Right cardiac atrium (tissue), 5 donors: ENCODE results near the gene PRMT5. TPM values are rescaled to one million over a fixed set of nuclear protein-coding genes. Genes with fewer than 3 reads are reported as not detected.

Experiments
- ATAC-seq, 2 donors: fragments of 200-7000 bp; cut with Tn5 transposase; one replicate each; pipeline versions ENCODE4 v1.8.0 to v1.9.1; 2020; ENCODE audit warnings: moderate library complexity in 2 of 2, mild to moderate bottlenecking in 1 of 2
- DNase-seq, 3 donors: peaks; one replicate each; pipeline ENCODE4 v3.0.0-alpha.2; 2020
- H3K27ac ChIP-seq: one replicate; pipeline ENCODE4 v1.5.1; 2013; ENCODE audit warnings: mild to moderate bottlenecking, low read length, control low read depth, moderate library complexity
- H3K27me3 ChIP-seq: one replicate; pipeline ENCODE4 v1.6.1; 2013; ENCODE audit not compliant: control insufficient read depth, insufficient read depth
- H3K4me1 ChIP-seq: one replicate; pipeline ENCODE4 v1.6.1; 2013; ENCODE audit warnings: low read length; ENCODE audit not compliant: control insufficient read depth, insufficient read depth
- H3K4me3 ChIP-seq: one replicate; pipeline ENCODE4 v1.5.1; 2013; ENCODE audit warnings: low read length, control low read depth
- H3K9me3 ChIP-seq: one replicate; pipeline ENCODE4 v1.6.1; 2013; ENCODE audit warnings: low read length; ENCODE audit not compliant: control insufficient read depth
- WGBS: extraction: QIAGEN DNeasy Blood & Tissue Kit; methylation state at CpG from one replicate; pipeline ENCODE4 v1.1.7; 2013; 5-methylcytosine and 5-hydroxymethylcytosine counted together
- intact Hi-C, 4 donors: fragments of 100-400 bp; cut with DNase I; formaldehyde crosslinking; loops; one replicate each; pipeline versions ENCODE4 v1.11.0 to v1.14.0; 2022 to 2023
- polyA plus RNA-seq: library from polyadenylated mRNA; stranded (reverse); fragments of 200-250 nt; gene quantifications from one replicate; pipeline ENCODE4 v1.2.3, GENCODE V29; 2013
- total RNA-seq, 4 donors: library from RNA; stranded (reverse); fragmentation: NEBNext Ultra II Directional; extraction: Animal tissue kit (Norgen Biotek cat#: 25700); gene quantifications; one replicate each; pipeline ENCODE4 v1.2.1, GENCODE V29; 2021
- donor health status: healthy with polysubstance abuse.
- donor health status: DM: no; HTN: yes; CAD: no.
- donor health status: DM: no; HTN: no; CAD: no.
- donor health status: DM: no; HTN: yes; CAD: no; lungs with severe emphysema.
- donor health status: DM: yes; HTN: yes; CAD: no.

The PRMT5 gene
- total and polyA plus RNA-seq, 5 donors: 22.0 to 52.1 (median 47.2) TPM

DNA sequence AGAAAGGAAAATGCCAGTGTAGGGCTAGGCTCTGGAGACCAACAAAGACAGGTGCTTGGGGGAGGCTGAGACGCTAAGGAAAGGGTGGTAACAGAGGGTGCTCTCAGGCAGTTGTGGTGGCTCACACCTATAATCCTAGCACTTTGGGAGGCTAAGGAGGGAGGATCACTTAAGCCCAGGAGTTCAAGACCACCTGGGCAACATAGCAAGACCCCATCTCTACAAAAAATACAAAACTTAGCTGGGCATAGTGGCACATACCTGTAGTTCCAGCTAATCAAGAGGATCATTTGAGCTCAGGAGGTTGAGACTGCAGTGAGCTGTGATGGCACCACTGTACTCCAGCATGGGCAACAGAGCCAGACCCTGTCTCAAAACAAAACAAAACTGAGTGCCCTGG is 33.8 kb downstream of the PRMT5 start:
- no peak overlapping the region for H3K4me3 ChIP-seq
- intact Hi-C loops: no loop called here

DNA sequence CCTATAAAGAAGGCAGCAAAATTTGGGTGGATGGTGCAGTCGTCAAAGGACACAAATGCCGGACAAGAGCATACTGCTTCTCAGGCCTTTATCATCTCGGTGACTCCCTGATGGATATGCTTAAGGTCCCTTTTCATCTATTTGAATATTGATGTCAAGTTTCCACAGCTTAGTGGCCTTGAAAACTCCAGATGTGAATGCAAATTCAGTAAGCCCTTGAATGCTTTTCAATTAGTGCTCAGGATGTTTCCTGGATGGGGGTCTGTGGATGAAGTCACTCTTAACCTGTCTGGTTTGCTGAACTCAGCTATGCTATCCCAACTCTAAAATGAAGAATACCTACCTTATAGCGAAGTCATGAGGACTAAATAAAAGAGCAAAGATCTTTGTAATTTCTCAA is 35.5 kb downstream of the PRMT5 start:
- ATAC-seq (no peak), DNase-seq (no peak)
- H3K4me3 ChIP-seq: no peak overlapping the region
- intact Hi-C loops: no loop called here
- H3K27me3 ChIP-seq: no peaks in the 10 kb centered on the region
- WGBS: 90% methylated on average over 4 of the region's 4 CpGs
- H3K9me3 ChIP-seq: no peaks in the 10 kb centered on the region
- no peak overlapping the region for H3K27ac ChIP-seq
- H3K4me1 ChIP-seq: no peaks in the 10 kb centered on the region

More for the DNA sequence above, 33.8 kb downstream of the PRMT5 start:
- no peaks in the 10 kb centered on the region for H3K27me3 ChIP-seq
- H3K9me3 ChIP-seq: no peaks in the 10 kb centered on the region
- no peak overlapping the region for H3K27ac ChIP-seq
- ATAC-seq (no peak), DNase-seq (no peak)
- H3K4me1 ChIP-seq: no peaks in the 10 kb centered on the region
- WGBS: 95% methylated on average over 1 of the region's 1 CpG

DNA sequence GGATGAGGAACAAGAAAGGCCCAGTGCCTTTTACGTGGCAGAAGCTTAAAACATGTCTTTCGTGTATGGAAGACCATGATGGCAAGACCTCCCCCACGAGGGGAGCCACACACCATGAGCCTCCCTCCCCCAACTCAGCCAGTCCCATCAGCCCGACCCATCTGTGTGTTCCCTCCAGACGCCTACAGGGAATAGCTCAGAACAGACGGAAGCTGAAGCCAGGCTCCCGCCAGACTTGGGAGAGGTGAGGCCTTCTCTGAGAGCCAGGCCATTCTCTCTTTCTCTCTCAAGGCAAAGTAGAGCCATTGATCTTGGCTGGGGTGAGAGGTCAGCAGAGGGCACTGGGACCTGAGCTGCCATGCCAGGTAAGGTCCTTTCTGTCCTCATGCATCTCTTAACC is 36.7 kb downstream of the PRMT5 start:
- DNase-seq: no peak
- Histone ChIP-seq H3K27me3 (no peaks in the 10 kb centered on the region), H3K9me3 (no peaks in the 10 kb centered on the region), H3K4me3 (no peak overlapping the region), H3K4me1 (no peaks in the 10 kb centered on the region), H3K27ac (no peak overlapping the region)
- WGBS: 79% methylated on average over 7 of the region's 7 CpGs
- ATAC-seq: no peak
- intact Hi-C loops: no loop called here

DNA sequence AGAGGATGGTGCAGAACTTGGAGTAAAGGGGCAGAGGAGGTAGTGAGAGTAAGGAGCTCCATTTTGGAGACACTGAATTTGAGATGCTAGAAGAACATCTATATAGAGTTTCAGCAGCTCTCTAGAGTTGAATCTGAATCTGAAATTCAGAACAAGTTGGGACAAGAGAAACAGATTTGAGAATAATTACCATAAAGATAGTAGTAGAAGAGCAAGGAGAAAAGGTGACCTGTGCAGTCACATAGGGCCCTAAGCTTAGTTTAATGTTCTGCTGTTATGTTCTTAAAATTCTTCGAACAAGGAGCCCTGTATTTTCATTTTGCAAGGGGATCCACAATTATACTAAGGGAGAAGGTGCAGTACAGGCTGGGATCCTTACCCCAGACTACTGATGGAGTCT is 38.8 kb downstream of the PRMT5 start:
- Histone ChIP-seq H3K4me3 (no peak overlapping the region), H3K27ac (no peak overlapping the region), H3K4me1 (no peaks in the 10 kb centered on the region), H3K9me3 (no peaks in the 10 kb centered on the region), H3K27me3 (no peaks in the 10 kb centered on the region)
- DNase-seq (no peak), ATAC-seq (no peak)
- 89% methylated on average over 1 of the region's 1 CpG for WGBS
- intact Hi-C loops: no loop called here

DNA sequence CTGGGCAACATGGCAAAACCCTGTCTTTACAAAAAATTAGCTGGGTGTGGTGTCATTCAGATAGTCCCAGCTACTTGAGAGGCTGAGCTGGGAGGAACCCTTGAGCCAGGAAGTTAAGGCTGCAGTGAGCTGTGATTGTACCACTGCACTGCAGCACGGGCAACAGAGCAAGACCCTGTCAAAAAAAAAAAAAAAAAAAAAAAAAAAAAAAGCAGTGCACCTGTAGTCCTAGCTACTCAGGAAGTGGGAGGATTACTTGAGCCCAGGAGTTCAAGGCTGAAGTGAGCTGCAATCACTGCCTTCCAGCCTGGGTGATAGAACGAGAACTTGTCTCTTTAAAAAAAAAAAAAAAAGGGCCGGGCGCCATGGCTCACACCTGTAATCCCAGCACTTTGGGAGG is 40.5 kb downstream of the PRMT5 start:
- Histone ChIP-seq H3K27me3 (no peaks in the 10 kb centered on the region), H3K27ac (no peak overlapping the region), H3K4me3 (no peak overlapping the region), H3K9me3 (no peaks in the 10 kb centered on the region), H3K4me1 (no peaks in the 10 kb centered on the region)
- DNase-seq (no peak), ATAC-seq (no peak)
- 92% methylated on average over 4 of the region's 4 CpGs for WGBS
- intact Hi-C loops: no loop called here

DNA sequence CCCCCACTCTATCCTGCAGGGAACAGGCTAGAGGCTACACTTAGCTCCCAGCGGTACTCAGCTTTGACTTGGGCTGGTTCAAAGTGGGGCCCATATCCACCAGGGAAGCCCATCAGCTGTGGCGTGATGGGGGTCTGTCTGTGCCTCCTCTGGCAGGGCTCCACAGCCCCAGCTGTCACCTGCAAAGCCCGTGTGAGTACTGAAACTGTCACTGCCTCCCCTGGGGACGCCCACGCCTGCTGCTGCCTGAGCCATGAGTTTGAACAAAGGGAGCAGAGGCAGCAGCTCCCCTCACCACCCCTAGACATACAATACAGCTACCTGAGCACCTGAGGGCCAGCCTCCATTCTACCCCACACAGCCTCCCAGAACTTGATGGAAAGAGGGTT is 41.2 kb downstream of the PRMT5 start:
- no peak overlapping the region for H3K27ac ChIP-seq
- H3K4me3 ChIP-seq: no peak overlapping the region
- intact Hi-C loops: no loop called here
- no peaks in the 10 kb centered on the region for H3K27me3 ChIP-seq
- no peaks in the 10 kb centered on the region for H3K4me1 ChIP-seq
- peak in 1 of 3 donors; percentile 63 for DNase-seq
- H3K9me3 ChIP-seq: no peaks in the 10 kb centered on the region
- WGBS: 81% methylated on average over 5 of the region's 5 CpGs
- no peak for ATAC-seq

DNA sequence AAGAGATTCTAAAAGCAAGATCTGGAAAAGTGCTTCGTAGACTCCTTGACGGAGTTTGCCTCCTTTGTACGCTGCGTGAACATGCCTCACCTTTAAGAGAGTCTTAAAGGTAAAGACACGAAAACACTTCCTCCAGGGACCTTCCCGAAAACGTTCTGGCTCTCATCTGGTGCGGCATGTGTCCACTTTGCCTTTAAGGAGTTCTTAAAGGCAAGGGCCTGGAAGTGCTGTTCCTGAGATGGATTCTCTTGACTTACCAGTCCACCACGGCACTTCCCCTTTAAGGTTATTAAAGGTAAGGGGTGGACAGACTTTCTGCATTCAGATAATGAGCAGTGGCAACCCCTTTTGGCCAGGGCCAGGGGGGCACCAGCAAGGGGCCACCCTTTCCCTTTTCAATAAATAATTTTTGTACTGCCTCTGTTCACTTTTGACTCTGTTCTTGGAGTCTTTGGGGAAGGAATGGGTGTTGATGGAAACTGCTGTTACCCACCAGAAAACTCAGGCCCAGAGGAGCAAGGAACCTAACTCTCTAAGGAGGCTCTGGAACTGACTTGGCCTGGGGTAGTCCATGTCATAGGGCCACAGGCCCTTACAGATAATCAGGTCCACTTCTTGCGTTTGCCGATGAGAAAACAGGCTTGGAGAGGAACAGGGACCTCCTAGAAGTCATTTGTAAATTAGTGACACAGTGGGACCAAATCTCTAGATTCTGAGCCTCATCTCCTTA is 41.8 kb downstream of the PRMT5 start:
- no peaks in the 10 kb centered on the region for H3K27me3 ChIP-seq
- H3K9me3 ChIP-seq: no peaks in the 10 kb centered on the region
- WGBS: 25% methylated on average over 11 of the region's 11 CpGs
- peak overlapping the region; percentile 58 for H3K4me3 ChIP-seq
- intact Hi-C loops: no loop called here
- H3K4me1 ChIP-seq: no peaks in the 10 kb centered on the region
- ATAC-seq: peak; percentile 48 to 71
- H3K27ac ChIP-seq: no peak overlapping the region
- DNase-seq: no peak

DNA sequence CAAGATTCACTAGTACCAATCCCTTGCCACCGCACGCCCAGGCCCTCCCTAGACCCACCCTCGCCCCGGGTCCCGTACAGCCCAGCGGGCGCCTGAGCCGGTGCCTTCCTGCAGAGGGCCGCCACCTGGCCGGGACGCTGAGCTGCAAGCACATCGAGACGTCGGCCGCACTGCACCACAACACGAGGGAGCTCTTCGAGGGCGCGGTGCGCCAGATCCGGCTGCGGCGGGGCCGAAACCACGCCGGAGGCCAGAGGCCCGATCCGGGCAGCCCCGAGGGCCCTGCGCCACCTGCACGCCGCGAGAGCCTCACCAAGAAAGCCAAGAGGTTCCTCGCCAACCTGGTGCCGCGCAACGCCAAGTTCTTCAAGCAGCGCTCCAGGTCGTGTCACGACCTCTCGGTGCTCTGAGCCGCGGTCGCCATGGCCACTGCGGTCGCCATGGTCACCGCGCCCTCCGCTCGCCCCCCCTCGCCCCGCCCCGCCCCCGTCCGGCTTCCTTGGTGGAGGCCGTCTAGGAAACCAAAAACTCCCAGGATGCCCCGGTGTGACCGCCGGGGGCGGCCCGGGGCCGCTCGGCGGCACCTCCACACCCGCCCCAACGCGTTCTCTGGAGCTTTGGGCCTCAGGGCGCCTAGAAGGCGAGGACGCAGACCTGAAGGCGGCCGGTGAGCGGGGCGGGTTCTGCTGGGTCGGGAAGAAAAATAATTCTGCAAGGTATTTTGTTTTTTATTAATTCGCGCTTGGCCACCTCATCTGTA is 42.5 kb downstream of the PRMT5 start:
- H3K27ac ChIP-seq: no peak overlapping the region
- 4% methylated on average over 77 of the region's 77 CpGs for WGBS
- H3K27me3 ChIP-seq: no peaks in the 10 kb centered on the region
- no peaks in the 10 kb centered on the region for H3K9me3 ChIP-seq
- no peaks in the 10 kb centered on the region for H3K4me1 ChIP-seq
- H3K4me3 ChIP-seq: peak overlapping the region; percentile 58
- intact Hi-C loops: no loop called here
- peak; percentile 65 to 89 (median 84) for DNase-seq
- ATAC-seq: peak; percentile 82 to 85

DNA sequence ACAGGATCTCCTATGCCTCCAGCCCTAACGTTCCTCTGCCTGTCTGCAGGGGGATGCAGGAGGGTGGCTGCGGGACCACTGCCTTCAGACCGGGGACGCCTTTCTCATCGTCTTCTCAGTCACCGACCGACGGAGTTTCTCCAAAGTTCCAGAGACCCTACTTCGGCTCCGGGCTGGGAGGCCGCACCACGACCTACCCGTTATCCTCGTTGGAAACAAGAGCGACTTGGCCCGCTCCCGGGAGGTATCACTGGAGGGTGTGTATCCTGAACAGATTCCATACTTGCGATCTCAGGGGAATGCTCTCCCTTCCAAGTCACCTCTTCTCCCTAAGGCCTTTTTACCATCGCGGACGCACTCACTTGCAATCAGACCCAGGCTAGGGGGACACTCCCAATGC is 43.2 kb downstream of the PRMT5 start:
- H3K27me3 ChIP-seq: no peaks in the 10 kb centered on the region
- ATAC-seq (no peak), DNase-seq (no peak)
- H3K4me3 ChIP-seq: no peak overlapping the region
- WGBS: 90% methylated on average over 21 of the region's 21 CpGs
- intact Hi-C loops: no loop called here
- H3K27ac ChIP-seq: no peak overlapping the region
- H3K4me1 ChIP-seq: no peaks in the 10 kb centered on the region
- no peaks in the 10 kb centered on the region for H3K9me3 ChIP-seq

DNA sequence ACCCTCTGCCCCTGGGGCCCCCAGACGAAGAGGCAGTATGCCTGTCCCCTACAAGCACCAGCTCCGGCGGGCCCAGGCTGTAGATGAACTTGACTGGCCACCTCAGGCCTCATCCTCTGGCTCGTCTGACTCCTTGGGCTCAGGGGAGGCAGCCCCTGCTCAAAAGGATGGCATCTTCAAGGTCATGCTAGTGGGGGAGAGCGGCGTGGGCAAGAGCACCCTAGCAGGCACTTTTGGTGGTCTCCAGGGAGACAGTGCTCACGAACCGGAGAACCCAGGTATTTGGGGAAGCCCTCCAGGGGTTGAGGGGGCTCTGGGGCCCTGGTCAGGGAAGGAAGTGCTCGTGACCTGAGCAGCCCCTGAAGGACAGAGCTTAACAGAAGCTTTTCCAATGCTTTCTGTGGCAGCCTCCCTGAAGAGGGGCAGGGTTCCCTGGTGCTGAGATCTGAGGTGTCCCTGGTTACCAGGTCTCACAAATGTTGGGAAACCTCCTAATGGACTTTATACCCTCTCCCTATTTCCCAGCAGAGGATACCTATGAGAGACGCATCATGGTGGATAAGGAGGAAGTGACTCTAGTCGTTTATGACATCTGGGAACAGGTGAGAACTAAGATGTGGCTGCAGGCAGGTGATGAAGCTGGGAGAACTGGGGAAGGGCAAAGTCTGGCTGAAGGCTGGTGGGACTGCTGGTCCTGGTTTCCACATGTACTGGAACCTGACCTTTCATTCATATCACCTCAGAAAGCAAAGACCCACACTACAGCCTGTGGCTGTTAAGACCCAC is 44.2 kb downstream of the PRMT5 start:
- Histone ChIP-seq H3K4me3 (no peak overlapping the region), H3K9me3 (no peaks in the 10 kb centered on the region), H3K27me3 (no peaks in the 10 kb centered on the region), H3K27ac (no peak overlapping the region), H3K4me1 (no peaks in the 10 kb centered on the region)
- no peak for ATAC-seq
- intact Hi-C loops: no loop called here
- DNase-seq: no peak
- WGBS: 91% methylated on average over 11 of the region's 11 CpGs
